ENCODE results near the gene EXOSC7. TPM values are rescaled to one million over a fixed set of nuclear protein-coding genes. Genes with fewer than 3 reads are reported as not detected.

Gene EXOSC7
- total and polyA plus RNA-seq, 2 donors (not counting 3 experiments of a cell fraction or from before 2014, with no cell fraction given): 44.5 to 53.8 TPM

GRCh38 chr3:45027441-45027840 lies 51.4 kb downstream of the EXOSC7 start:
- no peaks in the 10 kb centered on the region for H3K9me1 ChIP-seq (replicated peaks; ENCODE audit: control insufficient read depth, extremely low read depth, insufficient read depth, low read length)
- H3K9ac ChIP-seq (replicated peaks; ENCODE audit: extremely low read depth, insufficient read depth, low read length): no peak overlapping the region
- no TSS peak for BruUV-seq (replicated peaks)
- H3K27ac ChIP-seq (ENCODE audit: insufficient read depth, low read depth, low read length): no peak overlapping the region
- H3K79me2 ChIP-seq (ENCODE audit: control insufficient read depth, insufficient read depth, low read length): no peaks in the 10 kb centered on the region
- intact Hi-C loops (cut with micrococcal nuclease) (loop anchor here (10.0 kb wide), 1 partner anchor 473 kb away; the partner anchor contains the start of gene ZKSCAN7), dilution Hi-C loops (cut with MboI; ENCODE audit: extremely low pct_ligation_motif_present, low sequenced_read_pairs) (loop anchor here (25.0 kb wide), 1 partner anchor 485 kb away; no protein-coding TSS in a partner anchor)
- ChIA-PET CTCF (interaction anchor here (1.0 to 1.5 kb wide), 3 partner anchors 13 to 35 kb away, joined by 3 read pairs; no protein-coding TSS in a partner anchor), POLR2A (interaction anchor here (0.5 kb wide), 1 partner anchor 28 kb away, joined by 3 read pairs; no protein-coding TSS in a partner anchor)
- H3K4me3 ChIP-seq (replicated peaks in 1 of 3; ENCODE audit: insufficient read depth in 1 of 3, low read depth in 1 of 3, low read length in 3 of 3): no peak overlapping the region
- peaks cover 22% of the 10 kb centered on the region for H3K4me1 ChIP-seq (ENCODE audit: control insufficient read depth, extremely low read depth, insufficient read depth, low read length)
- no peaks in the 10 kb centered on the region for H3K9me3 ChIP-seq (replicated peaks; ENCODE audit: control insufficient read depth, insufficient read depth, low read length)
- no peaks in the 10 kb centered on the region for H3K36me3 ChIP-seq (ENCODE audit: control insufficient read depth in 2 of 2, extremely low read depth in 1 of 2, insufficient read depth in 2 of 2, low read length in 2 of 2)
- no peaks in the 10 kb centered on the region for H4K20me1 ChIP-seq (replicated peaks; ENCODE audit: control insufficient read depth, extremely low read depth, insufficient read depth, low read length)
- FAIRE-seq (no peak), DNase-seq (ENCODE audit: low read depth, low spot score) (no peak)
- H3K4me2 ChIP-seq (ENCODE audit: insufficient read depth, low read length): no peak overlapping the region
- TF ChIP-seq CTCF (IDR thresholded peaks at IDR 0.05; ENCODE audit: extremely low read depth in 1 of 2, insufficient read depth in 1 of 2, low read depth in 1 of 2, low read length in 2 of 2): no peak
- no peak for TF ChIP-seq MYC (IDR thresholded peaks at IDR 0.05; ENCODE audit: low read depth, low read length)
- TF ChIP-seq POLR2AphosphoS5 (IDR thresholded peaks at IDR 0.05; ENCODE audit: insufficient read depth, low read depth, low read length): no peak
- no peak for TF ChIP-seq GATA2 (IDR thresholded peaks at IDR 0.05; ENCODE audit: insufficient read depth, insufficient read length, low read depth, low read length)
- TF ChIP-seq EZH2 (IDR thresholded peaks at IDR 0.05; ENCODE audit: borderline replicate concordance, low read depth, low read length, severe bottlenecking): no peak
- TF ChIP-seq FOS (IDR thresholded peaks at IDR 0.05; ENCODE audit: borderline replicate concordance, insufficient read depth, low read length): no peak
- TF ChIP-seq POLR2A (IDR thresholded peaks at IDR 0.05; ENCODE audit: low read depth, low read length): no peak
- no peak for TF ChIP-seq MAX (IDR thresholded peaks at IDR 0.05; ENCODE audit: insufficient read depth, insufficient read length)
- TF ChIP-seq JUN (IDR thresholded peaks at IDR 0.05; ENCODE audit: borderline replicate concordance, insufficient read depth, insufficient read length, low read depth): no peak
- no peaks in the 10 kb centered on the region for H3K27me3 ChIP-seq (ENCODE audit: control insufficient read depth in 2 of 2, insufficient read depth in 2 of 2, low read length in 2 of 2)
- no peak overlapping the region for H2AFZ ChIP-seq (ENCODE audit: low read depth, low read length)

Data from endothelial cell of umbilical vein (primary cell).